Prostate gland (tissue), 2 donors: ENCODE results near the gene NOP56.

ENCODE experiments used
- CTCF ChIP-seq, 4 experiments: fragments of 200-600 bp in 2 of 4; fragments of 450-650 bp in 2 of 4; sonication (generic) in 2 of 4; IDR thresholded peaks; 1 replicate in 3 of 4; 2 replicates in 1 of 4; pipeline ENCODE4 v1.5.1; 2016 to 2019; ENCODE audit warnings: antibody characterized with exemption in 4 of 4, mild to moderate bottlenecking in 2 of 4, moderate library complexity in 2 of 4
- POLR2A ChIP-seq: fragments of 450-650 bp; IDR thresholded peaks from one replicate; pipeline ENCODE4 v1.6.1; 2016; ENCODE audit warnings: antibody characterized with exemption, mild to moderate bottlenecking
- POLR2AphosphoS5 ChIP-seq: sonication (generic); formaldehyde crosslinking; IDR thresholded peaks from one replicate; pipeline ENCODE4 v1.6.1; 2017; ENCODE audit warnings: antibody characterized with exemption

GRCh38 chr20:2700913-2701620 lies 48.6 kb downstream of the NOP56 start:
- TF ChIP-seq CTCF (IDR thresholded peaks at IDR 0.05) (no peak), POLR2AphosphoS5 (no peak), POLR2A (no peak)
